ENCODE results near the gene ARSD.
"Not testable (repeated sequence)": the region's sequence is repeated elsewhere in the genome, so short reads cannot be mapped to it uniquely, and the experiment has no call there.

The ARSD gene

GRCh38 chrX:2928583-2929434 lies at the start of gene ARSD:
Gene ARSD, minus strand, starts transcription at chrX:2929339. Its CDS starts 64 bp downstream, at chrX:2929275.
- peak within 1 kb of the TSS; percentile 44 for H3K4me3 ChIP-seq (ENCODE audit: low read depth, low read length)
- no peak for TF ChIP-seq CTCF (IDR thresholded peaks at IDR 0.05; ENCODE audit: borderline replicate concordance, insufficient read depth, low read depth, low read length)

- not testable (repeated sequence) for H3K4me3 ChIP-seq (ENCODE audit: low read depth, low read length)
Measured at GRCh38 chrX:2978639-2979038, 49.5 kb upstream of the ARSD start.

GRCh38 chrX:2974961-2975360 lies 45.8 kb upstream of the ARSD start:
- TF ChIP-seq CTCF (IDR thresholded peaks at IDR 0.05; ENCODE audit: borderline replicate concordance, insufficient read depth, low read depth, low read length) = no peak
- H3K4me3 ChIP-seq (ENCODE audit: low read depth, low read length) = no peak overlapping the region

GRCh38 chrX:2972391-2972790 lies 43.3 kb upstream of the ARSD start:
- no peak for TF ChIP-seq CTCF (IDR thresholded peaks at IDR 0.05; ENCODE audit: borderline replicate concordance, insufficient read depth, low read depth, low read length)

GRCh38 chrX:2969021-2969420 lies 39.9 kb upstream of the ARSD start:
- no peak for TF ChIP-seq CTCF (IDR thresholded peaks at IDR 0.05; ENCODE audit: borderline replicate concordance, insufficient read depth, low read depth, low read length)

More at GRCh38 chrX:2972391-2972790, 43.3 kb upstream of the ARSD start:
- H3K4me3 ChIP-seq (ENCODE audit: low read depth, low read length) = no peak overlapping the region

GRCh38 chrX:2967998-2968909 lies 39.1 kb upstream of the ARSD start:
- no peak for TF ChIP-seq CTCF (IDR thresholded peaks at IDR 0.05; ENCODE audit: borderline replicate concordance, insufficient read depth, low read depth, low read length)
- H3K4me3 ChIP-seq (ENCODE audit: low read depth, low read length) = no peak overlapping the region

More at GRCh38 chrX:2969021-2969420, 39.9 kb upstream of the ARSD start:
- no peak overlapping the region for H3K4me3 ChIP-seq (ENCODE audit: low read depth, low read length)

- no peak overlapping the region for H3K4me3 ChIP-seq (ENCODE audit: low read depth, low read length)
- no peak for TF ChIP-seq CTCF (IDR thresholded peaks at IDR 0.05; ENCODE audit: borderline replicate concordance, insufficient read depth, low read depth, low read length)
Measured at GRCh38 chrX:2967584-2967983, 38.4 kb upstream of the ARSD start.
